Right kidney (tissue), 1 donor: ENCODE data around the gene KRT74.

ENCODE experiments used
- DNase-seq: peaks from one replicate; pipeline ENCODE4 v3.0.0-alpha.2; 2016

The KRT74 gene

DNA sequence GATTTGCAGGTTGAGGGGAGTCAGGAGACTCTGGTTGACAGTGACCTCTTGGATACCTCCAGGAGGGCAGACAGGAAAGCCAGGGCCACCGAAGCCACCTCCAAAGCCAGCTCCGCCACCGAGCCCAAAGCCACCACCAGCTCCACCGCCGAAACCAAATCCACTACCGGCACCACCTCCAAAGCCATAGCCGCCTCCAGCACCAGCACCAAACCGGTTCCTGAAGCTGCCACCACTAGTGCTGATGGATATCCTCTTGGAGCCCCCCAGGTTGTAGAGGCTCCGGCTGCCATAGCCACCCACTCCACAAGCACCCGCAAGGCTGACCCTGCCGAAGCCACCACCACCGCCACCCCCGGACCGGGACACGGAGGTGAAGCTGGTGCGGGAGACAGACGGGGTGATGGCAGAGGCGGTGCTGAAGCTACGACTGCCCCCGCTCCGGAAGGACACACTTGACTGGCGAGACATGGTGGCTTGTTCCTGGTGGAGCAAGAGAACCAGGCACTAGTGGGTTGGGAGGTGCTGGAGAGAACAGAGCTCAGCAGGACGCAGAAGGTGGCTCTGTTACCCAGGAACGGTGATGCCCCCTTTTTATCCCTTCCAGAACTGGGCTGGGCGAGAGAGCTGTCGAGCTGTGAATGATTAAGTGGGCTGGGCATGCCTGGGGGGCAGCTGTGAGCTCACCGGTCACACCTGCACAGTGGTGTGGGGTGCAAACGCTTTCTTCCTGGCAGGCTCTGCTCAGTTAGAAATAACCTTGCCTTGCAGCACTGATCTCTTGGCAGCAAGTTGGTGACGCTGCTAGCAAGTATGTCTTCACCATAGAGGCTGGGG lies 53.6 kb downstream of the KRT74 start, which contains the start of gene KRT5:
TSS of gene KRT5 (minus strand) at position 569 of the 837 bp plus-strand sequence. CDS start at position 471, 98 bp downstream.
- no peak for DNase-seq

- DNase-seq = no peak
Observed at GRCh38 chr12:52519387-52519703, 54.3 kb downstream of the KRT74 start.

DNA sequence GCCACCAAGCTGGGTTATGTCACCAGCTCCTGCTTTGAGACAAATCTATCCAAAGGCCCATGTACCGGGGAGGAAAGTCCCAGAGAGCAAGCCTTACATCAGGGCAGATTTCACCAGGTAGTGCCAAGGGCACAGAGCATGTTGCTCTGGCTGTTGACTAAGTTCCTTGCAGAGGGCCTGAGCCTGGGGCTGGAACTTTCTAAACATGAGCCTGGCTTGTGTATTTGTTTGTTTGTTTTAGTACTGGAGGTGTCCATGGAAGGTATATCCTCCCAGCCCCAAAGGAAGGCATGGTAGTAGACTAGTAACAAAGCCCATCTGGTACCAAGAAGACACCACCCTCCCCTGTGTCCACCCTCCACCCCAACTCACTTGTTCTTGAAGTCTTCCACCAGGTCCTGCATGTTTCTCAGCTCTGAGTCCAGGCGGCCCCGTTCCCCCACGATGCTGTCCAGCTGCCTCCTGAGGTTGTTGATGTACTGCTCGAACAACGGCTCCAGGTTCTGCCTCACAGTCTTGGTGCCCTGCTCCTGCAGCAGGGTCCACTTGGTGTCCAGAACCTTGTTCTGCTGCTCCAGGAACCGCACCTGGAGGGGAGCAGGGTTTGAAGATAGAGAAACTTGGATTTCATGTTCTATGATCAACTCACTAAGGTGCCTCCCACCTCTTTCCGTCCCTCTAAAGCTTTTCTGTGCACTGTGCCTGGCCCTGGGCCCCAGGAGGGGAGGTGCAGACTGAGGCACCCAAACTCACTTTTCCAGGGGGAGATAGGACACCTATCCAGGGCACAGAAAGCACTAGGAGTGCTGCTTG lies 54.9 kb downstream of the KRT74 start:
- DNase-seq = no peak

- DNase-seq = no peak
Observed at GRCh38 chr12:52517888-52518287, 55.8 kb downstream of the KRT74 start.

GRCh38 chr12:52517005-52517835 lies 56.4 kb downstream of the KRT74 start:
- DNase-seq = no peak

DNA sequence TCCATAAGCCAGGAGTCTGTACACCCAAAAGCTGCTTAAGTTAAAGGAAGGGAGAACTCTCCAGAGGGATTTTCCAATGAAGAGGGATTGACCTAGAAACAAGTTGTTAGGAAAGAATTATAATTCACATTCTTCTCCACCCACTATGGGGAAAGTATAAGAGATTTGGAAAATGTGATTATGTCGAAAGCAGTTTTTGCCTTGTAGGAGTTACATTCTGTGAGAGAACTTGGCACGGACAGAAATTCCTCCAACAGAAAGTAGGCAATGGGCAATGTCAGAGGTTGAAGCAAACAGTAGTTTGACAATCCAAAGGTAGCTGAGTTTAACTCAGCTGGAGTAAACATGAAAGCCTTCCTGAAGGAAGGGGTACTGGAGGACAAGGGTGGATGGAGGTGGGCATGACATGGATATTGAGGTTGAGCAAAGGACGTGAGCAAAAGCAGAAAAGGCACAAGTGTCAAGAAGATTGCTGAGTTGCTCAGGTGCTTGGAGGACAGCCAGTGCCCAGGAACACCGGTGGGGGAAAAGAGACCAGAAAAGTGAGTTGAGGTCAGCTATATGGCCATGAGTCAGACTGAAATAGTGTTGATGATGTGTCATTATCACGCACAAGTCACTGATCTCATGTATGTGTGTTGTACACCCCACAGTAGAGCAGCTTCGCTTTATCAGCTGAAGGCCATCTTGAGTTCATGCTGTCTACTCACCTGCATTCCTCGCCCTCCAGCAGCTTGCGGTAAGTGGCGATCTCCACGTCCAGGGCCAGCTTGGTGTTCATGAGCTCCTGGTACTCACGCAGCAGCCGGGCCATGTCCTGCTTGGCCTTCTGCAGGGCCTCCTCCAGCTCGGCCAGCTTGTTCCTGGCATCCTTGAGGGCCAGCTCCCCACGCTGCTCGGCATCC lies 57.5 kb downstream of the KRT74 start:
- no peak for DNase-seq
